ENCODE measurements around the gene NEK5. TPM values are rescaled to one million over a fixed set of nuclear protein-coding genes. Genes with fewer than 3 reads are reported as not detected.
A peak's percentile ranks its signal among the peaks of the same experiment; 100 is the strongest.

The NEK5 gene
- polyA plus RNA-seq, 2 donors: 0.02 to 0.08 TPM

GRCh38 chr13:52162279-52163101, 33.6 kb upstream of the NEK5 start:
- no peaks in the 10 kb centered on the region for H3K9me3 ChIP-seq (ENCODE audit: control insufficient read depth in 2 of 2, insufficient read depth in 1 of 2, low read depth in 1 of 2, low read length in 1 of 2)
- peak overlapping the region in 1 of 2 donors; percentile 33 for H3K27ac ChIP-seq (ENCODE audit: low read depth in 2 of 2, low read length in 1 of 2)
- H3K27me3 ChIP-seq (ENCODE audit: control insufficient read depth in 1 of 2, insufficient read depth in 2 of 2, low read length in 2 of 2): no peaks in the 10 kb centered on the region
- H3K4me1 ChIP-seq (ENCODE audit: control insufficient read depth in 2 of 2, insufficient read depth in 2 of 2, low read length in 1 of 2): peaks cover 0 to 3% of the 10 kb centered on the region in 2 donors
- H3K36me3 ChIP-seq (ENCODE audit: control insufficient read depth in 2 of 2, insufficient read depth in 2 of 2, low read length in 1 of 2): no peaks in the 10 kb centered on the region
- no peak overlapping the region for H3K4me3 ChIP-seq (ENCODE audit: low read depth in 1 of 2, low read length in 2 of 2)
- 58 to 62% methylated on average over 5 of the region's 5 CpGs for WGBS, 2 donors

GRCh38 chr13:52161181-52161646, 32.3 kb upstream of the NEK5 start:
- H3K4me1 ChIP-seq (ENCODE audit: control insufficient read depth in 2 of 2, insufficient read depth in 2 of 2, low read length in 1 of 2): peaks cover 0 to 3% of the 10 kb centered on the region in 2 donors
- H3K4me3 ChIP-seq (ENCODE audit: low read depth in 1 of 2, low read length in 2 of 2): no peak overlapping the region
- WGBS, 2 donors: 69 to 82% methylated on average over 3 of the region's 3 CpGs
- H3K9me3 ChIP-seq (ENCODE audit: control insufficient read depth in 2 of 2, insufficient read depth in 1 of 2, low read depth in 1 of 2, low read length in 1 of 2): no peaks in the 10 kb centered on the region
- H3K27me3 ChIP-seq (ENCODE audit: control insufficient read depth in 1 of 2, insufficient read depth in 2 of 2, low read length in 2 of 2): no peaks in the 10 kb centered on the region
- H3K36me3 ChIP-seq (ENCODE audit: control insufficient read depth in 2 of 2, insufficient read depth in 2 of 2, low read length in 1 of 2): no peaks in the 10 kb centered on the region
- no peak overlapping the region for H3K27ac ChIP-seq (ENCODE audit: low read depth in 2 of 2, low read length in 1 of 2)

DNA sequence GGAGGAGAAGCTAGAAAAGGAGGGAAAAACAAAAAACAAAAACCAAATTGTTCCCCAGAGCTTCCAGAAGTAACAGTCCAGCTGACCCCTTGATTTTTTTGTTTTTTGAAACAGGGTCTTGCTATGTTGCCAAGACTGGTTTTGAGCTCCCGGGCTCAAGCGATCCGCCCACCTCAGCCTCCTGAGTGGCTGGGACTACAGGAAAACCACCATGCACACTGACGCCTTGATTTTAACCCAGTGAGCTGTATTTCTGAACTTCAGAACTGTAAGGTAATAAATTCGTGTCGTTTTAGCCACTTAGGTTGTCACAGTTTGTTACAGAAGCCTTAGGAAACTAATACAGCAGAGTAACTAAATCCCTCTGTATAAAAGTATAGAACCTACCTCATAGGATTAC, 31.6 kb upstream of the NEK5 start:
- H3K27ac ChIP-seq (ENCODE audit: low read depth in 2 of 2, low read length in 1 of 2): no peak overlapping the region
- H3K4me1 ChIP-seq (ENCODE audit: control insufficient read depth in 2 of 2, insufficient read depth in 2 of 2, low read length in 1 of 2): peaks cover 0 to 3% of the 10 kb centered on the region in 2 donors
- H3K36me3 ChIP-seq (ENCODE audit: control insufficient read depth in 2 of 2, insufficient read depth in 2 of 2, low read length in 1 of 2): no peaks in the 10 kb centered on the region
- 76 to 89% methylated on average over 6 of the region's 6 CpGs for WGBS, 2 donors
- H3K27me3 ChIP-seq (ENCODE audit: control insufficient read depth in 1 of 2, insufficient read depth in 2 of 2, low read length in 2 of 2): no peaks in the 10 kb centered on the region
- H3K4me3 ChIP-seq (ENCODE audit: low read depth in 1 of 2, low read length in 2 of 2): no peak overlapping the region
- no peaks in the 10 kb centered on the region for H3K9me3 ChIP-seq (ENCODE audit: control insufficient read depth in 2 of 2, insufficient read depth in 1 of 2, low read depth in 1 of 2, low read length in 1 of 2)

GRCh38 chr13:52160053-52160452, 31.2 kb upstream of the NEK5 start:
- no peaks in the 10 kb centered on the region for H3K27me3 ChIP-seq (ENCODE audit: control insufficient read depth in 1 of 2, insufficient read depth in 2 of 2, low read length in 2 of 2)
- no peaks in the 10 kb centered on the region for H3K36me3 ChIP-seq (ENCODE audit: control insufficient read depth in 2 of 2, insufficient read depth in 2 of 2, low read length in 1 of 2)
- H3K4me3 ChIP-seq (ENCODE audit: low read depth in 1 of 2, low read length in 2 of 2): no peak overlapping the region
- no peak overlapping the region for H3K27ac ChIP-seq (ENCODE audit: low read depth in 2 of 2, low read length in 1 of 2)
- no peaks in the 10 kb centered on the region for H3K9me3 ChIP-seq (ENCODE audit: control insufficient read depth in 2 of 2, insufficient read depth in 1 of 2, low read depth in 1 of 2, low read length in 1 of 2)
- WGBS, 2 donors: 98% methylated on average over 6 of the region's 6 CpGs
- H3K4me1 ChIP-seq (ENCODE audit: control insufficient read depth in 2 of 2, insufficient read depth in 2 of 2, low read length in 1 of 2): peaks cover 0 to 3% of the 10 kb centered on the region in 2 donors

DNA sequence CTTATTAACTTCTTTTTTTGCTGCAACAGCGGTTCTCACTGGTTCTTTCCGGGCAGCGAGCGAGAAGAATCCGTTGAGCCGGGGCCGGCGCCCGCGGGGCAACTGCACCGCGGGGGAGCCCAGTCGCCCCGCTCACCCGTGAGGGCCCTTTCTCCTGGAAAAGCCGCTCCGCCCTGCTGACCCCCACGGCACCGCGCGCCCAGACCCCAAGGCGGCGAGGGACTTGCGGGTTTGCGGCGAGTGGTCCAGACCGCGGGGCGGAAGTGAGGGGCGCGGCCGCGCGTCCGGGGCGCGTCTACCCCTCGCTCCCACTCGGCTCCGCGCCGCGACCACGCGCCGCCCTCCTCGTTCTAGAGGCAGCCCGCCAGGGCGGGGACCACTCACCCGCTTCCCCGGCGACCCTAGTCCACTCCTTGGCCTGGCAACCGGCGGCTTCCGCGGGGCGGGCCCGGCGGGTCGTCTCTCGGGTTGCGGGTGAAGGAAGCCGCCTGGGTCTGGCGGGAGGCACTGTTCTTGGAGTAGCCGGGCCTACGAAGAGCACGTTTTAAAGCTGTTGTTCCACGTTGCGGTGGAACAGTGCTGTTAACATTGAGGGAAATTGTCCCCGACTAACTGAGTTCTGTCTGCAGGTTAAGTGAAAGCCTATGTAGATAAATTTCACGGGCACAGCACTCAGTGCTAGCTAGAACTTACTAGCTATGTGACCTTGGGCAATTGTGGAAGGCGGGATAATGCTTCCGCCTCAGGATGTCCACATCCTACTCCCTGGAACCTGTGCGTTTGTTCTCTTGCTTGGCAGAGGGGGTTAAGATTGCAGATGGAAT, 30.5 kb upstream of the NEK5 start, which contains the start of gene NEK3:
NEK3 (minus strand) TSS at position 439 of the 824 bp plus-strand sequence. CDS start 3,406 bp downstream, outside the sequence.
- 3% methylated on average over 72 to 74 of the region's 74 CpGs for WGBS, 2 donors
- Histone ChIP-seq H3K4me3 (ENCODE audit: low read depth in 1 of 2, low read length in 2 of 2) (peak within 1 kb of the TSS; percentile 71 to 78), H3K9me3 (ENCODE audit: control insufficient read depth in 2 of 2, insufficient read depth in 1 of 2, low read depth in 1 of 2, low read length in 1 of 2) (no peaks in the 10 kb centered on the region), H3K27ac (ENCODE audit: low read depth in 2 of 2, low read length in 1 of 2) (peak within 1 kb of the TSS; percentile 11 to 36), H3K27me3 (ENCODE audit: control insufficient read depth in 1 of 2, insufficient read depth in 2 of 2, low read length in 2 of 2) (no peaks in the 10 kb centered on the region), H3K36me3 (ENCODE audit: control insufficient read depth in 2 of 2, insufficient read depth in 2 of 2, low read length in 1 of 2) (no peaks in the 10 kb centered on the region), H3K4me1 (ENCODE audit: control insufficient read depth in 2 of 2, insufficient read depth in 2 of 2, low read length in 1 of 2) (peaks cover 0 to 3% of the 10 kb centered on the region in 2 donors)

DNA sequence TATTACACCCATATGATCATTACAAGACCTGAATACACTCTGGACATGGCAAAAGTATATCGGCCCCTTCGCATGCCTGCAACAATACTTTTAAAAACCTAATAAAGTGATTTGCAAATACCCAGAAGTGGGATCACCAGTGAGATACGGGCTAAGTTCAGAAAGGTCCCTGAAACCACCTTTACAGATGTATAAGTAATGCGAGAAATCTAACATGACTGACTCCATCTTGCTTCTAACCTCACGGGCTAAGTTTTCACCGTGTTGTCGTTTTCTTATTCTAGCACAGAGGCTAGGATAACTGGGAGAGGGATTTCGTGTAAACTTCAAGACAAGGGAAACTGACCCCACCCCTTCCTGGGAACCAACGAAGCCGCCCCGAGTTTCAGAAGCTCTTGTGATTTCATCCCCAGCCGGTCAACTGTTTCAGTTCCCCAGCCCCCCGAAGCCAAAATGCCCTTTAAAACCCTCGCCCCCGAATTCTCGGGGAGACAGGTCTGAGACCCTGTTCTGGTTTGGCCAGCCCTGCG, 29.8 kb upstream of the NEK5 start:
- Histone ChIP-seq H3K36me3 (ENCODE audit: control insufficient read depth in 2 of 2, insufficient read depth in 2 of 2, low read length in 1 of 2) (no peaks in the 10 kb centered on the region), H3K4me3 (ENCODE audit: low read depth in 1 of 2, low read length in 2 of 2) (peak overlapping the region; percentile 71 to 78), H3K9me3 (ENCODE audit: control insufficient read depth in 2 of 2, insufficient read depth in 1 of 2, low read depth in 1 of 2, low read length in 1 of 2) (no peaks in the 10 kb centered on the region), H3K27me3 (ENCODE audit: control insufficient read depth in 1 of 2, insufficient read depth in 2 of 2, low read length in 2 of 2) (no peaks in the 10 kb centered on the region), H3K4me1 (ENCODE audit: control insufficient read depth in 2 of 2, insufficient read depth in 2 of 2, low read length in 1 of 2) (peaks cover 0 to 3% of the 10 kb centered on the region in 2 donors), H3K27ac (ENCODE audit: low read depth in 2 of 2, low read length in 1 of 2) (peak overlapping the region; percentile 11 to 36)
- 10 to 11% methylated on average over 17 of the region's 17 CpGs for WGBS, 2 donors

GRCh38 chr13:52156724-52157261, 27.9 kb upstream of the NEK5 start:
- no peaks in the 10 kb centered on the region for H3K9me3 ChIP-seq (ENCODE audit: control insufficient read depth in 2 of 2, insufficient read depth in 1 of 2, low read depth in 1 of 2, low read length in 1 of 2)
- H3K4me1 ChIP-seq (ENCODE audit: control insufficient read depth in 2 of 2, insufficient read depth in 2 of 2, low read length in 1 of 2): peaks cover 0 to 3% of the 10 kb centered on the region in 2 donors
- H3K36me3 ChIP-seq (ENCODE audit: control insufficient read depth in 2 of 2, insufficient read depth in 2 of 2, low read length in 1 of 2): no peaks in the 10 kb centered on the region
- H3K27me3 ChIP-seq (ENCODE audit: control insufficient read depth in 1 of 2, insufficient read depth in 2 of 2, low read length in 2 of 2): no peaks in the 10 kb centered on the region
- no peak overlapping the region for H3K27ac ChIP-seq (ENCODE audit: low read depth in 2 of 2, low read length in 1 of 2)
- H3K4me3 ChIP-seq (ENCODE audit: low read depth in 1 of 2, low read length in 2 of 2): no peak overlapping the region
- 40 to 55% methylated on average over 1 of the region's 1 CpG for WGBS, 2 donors

- WGBS, 2 donors: 92 to 94% methylated on average over 1 of the region's 1 CpG
- Histone ChIP-seq H3K27me3 (ENCODE audit: control insufficient read depth in 1 of 2, insufficient read depth in 2 of 2, low read length in 2 of 2) (no peaks in the 10 kb centered on the region), H3K9me3 (ENCODE audit: control insufficient read depth in 2 of 2, insufficient read depth in 1 of 2, low read depth in 1 of 2, low read length in 1 of 2) (no peaks in the 10 kb centered on the region), H3K27ac (ENCODE audit: low read depth in 2 of 2, low read length in 1 of 2) (no peak overlapping the region), H3K4me3 (ENCODE audit: low read depth in 1 of 2, low read length in 2 of 2) (no peak overlapping the region), H3K36me3 (ENCODE audit: control insufficient read depth in 2 of 2, insufficient read depth in 2 of 2, low read length in 1 of 2) (peaks cover 0 to 5% of the 10 kb centered on the region in 2 donors), H3K4me1 (ENCODE audit: control insufficient read depth in 2 of 2, insufficient read depth in 2 of 2, low read length in 1 of 2) (peaks cover 0 to 3% of the 10 kb centered on the region in 2 donors)
Observed at GRCh38 chr13:52155177-52155576, 26.3 kb upstream of the NEK5 start.

DNA sequence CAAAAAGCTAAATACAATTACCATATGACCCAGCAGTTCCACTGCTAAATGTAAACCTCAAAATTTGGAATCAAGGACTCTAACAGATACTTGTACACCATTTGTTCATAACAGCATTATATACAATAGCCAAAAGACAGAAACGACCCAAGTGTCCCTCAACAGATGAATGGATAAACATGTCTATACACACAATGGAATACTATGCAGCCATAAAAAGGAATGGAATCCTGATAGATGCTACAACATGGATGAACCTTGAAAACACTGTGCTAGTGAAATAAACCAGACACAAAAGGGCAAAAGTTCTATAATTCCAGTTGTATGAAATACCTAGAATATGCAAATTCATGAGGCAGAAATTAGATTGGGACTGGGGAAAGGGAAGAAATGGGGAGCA, 18.4 kb upstream of the NEK5 start:
- WGBS, 2 donors: 78 to 86% methylated on average over 1 of the region's 1 CpG
- Histone ChIP-seq H3K36me3 (ENCODE audit: control insufficient read depth in 2 of 2, insufficient read depth in 2 of 2, low read length in 1 of 2) (peaks cover 0 to 5% of the 10 kb centered on the region in 2 donors), H3K27ac (ENCODE audit: low read depth in 2 of 2, low read length in 1 of 2) (no peak overlapping the region), H3K9me3 (ENCODE audit: control insufficient read depth in 2 of 2, insufficient read depth in 1 of 2, low read depth in 1 of 2, low read length in 1 of 2) (no peaks in the 10 kb centered on the region), H3K27me3 (ENCODE audit: control insufficient read depth in 1 of 2, insufficient read depth in 2 of 2, low read length in 2 of 2) (no peaks in the 10 kb centered on the region), H3K4me3 (ENCODE audit: low read depth in 1 of 2, low read length in 2 of 2) (no peak overlapping the region), H3K4me1 (ENCODE audit: control insufficient read depth in 2 of 2, insufficient read depth in 2 of 2, low read length in 1 of 2) (no peaks in the 10 kb centered on the region)

Data from esophagus (tissue), 2 donors.